ENCODE results near the gene CLEC11A.

DNA sequence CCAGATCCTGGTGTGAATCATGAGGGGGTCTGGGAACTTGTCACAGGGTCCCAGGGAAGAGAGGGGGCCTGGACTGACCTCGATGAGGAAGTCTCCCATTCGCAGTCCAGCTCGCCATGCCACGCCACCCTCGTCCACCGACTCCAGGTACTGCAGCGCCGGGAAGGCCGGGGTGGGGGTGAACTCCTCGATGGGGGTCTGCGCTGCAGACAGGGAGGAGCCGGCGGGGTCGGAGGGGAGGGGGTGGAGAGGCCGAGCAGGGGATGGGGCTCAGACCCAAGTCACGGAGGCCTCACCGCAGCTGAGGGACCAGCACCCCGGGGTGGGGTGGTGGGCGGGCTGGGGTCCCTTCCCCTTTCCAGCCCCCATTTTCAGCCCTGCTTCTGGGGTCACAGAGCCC is 34.4 kb upstream of the CLEC11A start:
- TF ChIP-seq SP1 (IDR thresholded peaks at IDR 0.05) (no peak), LEF1 (IDR thresholded peaks at IDR 0.05; ENCODE audit: borderline replicate concordance) (no peak), FOXM1 (IDR thresholded peaks at IDR 0.05; ENCODE audit: borderline replicate concordance) (no peak), ARNT (IDR thresholded peaks at IDR 0.05) (no peak)

All from HEK293T (cell line).